Superior temporal gyrus (tissue), 1 donor: Measurements from ENCODE around the gene SCYL1.
A peak's percentile ranks its signal among the peaks of the same experiment; 100 is the strongest.

ENCODE experiments used
- DNase-seq: peaks from one replicate; pipeline ENCODE4 v3.0.0-alpha.2; 2016; ENCODE audit errors: extremely low spot score

The SCYL1 gene

GRCh38 chr11:65493367-65494176 lies 31.3 kb upstream of the SCYL1 start:
- peak; percentile 60 for DNase-seq

- DNase-seq: peak; percentile 78
Observed at GRCh38 chr11:65496304-65497140, 28.4 kb upstream of the SCYL1 start.

GRCh38 chr11:65497141-65498041 lies 27.5 kb upstream of the SCYL1 start:
- DNase-seq: peak; percentile 95

GRCh38 chr11:65498042-65498726 lies 26.7 kb upstream of the SCYL1 start:
- peak; percentile 89 for DNase-seq

GRCh38 chr11:65498727-65498976 lies 26.2 kb upstream of the SCYL1 start:
- no peak for DNase-seq

GRCh38 chr11:65498977-65499712 lies 25.7 kb upstream of the SCYL1 start, which contains the start of gene MALAT1:
TSS of gene MALAT1 (plus strand) at chr11:65499045.
- DNase-seq: peak; percentile 99

GRCh38 chr11:65499713-65500386 lies 25.0 kb upstream of the SCYL1 start:
- DNase-seq: peak; percentile 71

- peak; percentile 71 for DNase-seq
Observed at GRCh38 chr11:65500387-65501185, 24.3 kb upstream of the SCYL1 start.

GRCh38 chr11:65501186-65501471 lies 23.8 kb upstream of the SCYL1 start:
- peak; percentile 43 for DNase-seq

- peak; percentile 49 for DNase-seq
Observed at GRCh38 chr11:65501472-65502273, 23.2 kb upstream of the SCYL1 start.

- no peak for DNase-seq
Observed at GRCh38 chr11:65502274-65502554, 22.7 kb upstream of the SCYL1 start.

GRCh38 chr11:65502555-65503367 lies 22.1 kb upstream of the SCYL1 start:
- peak; percentile 58 for DNase-seq

- DNase-seq: peak; percentile 46
Observed at GRCh38 chr11:65503368-65503948, 21.4 kb upstream of the SCYL1 start.

- DNase-seq: peak; percentile 50
Observed at GRCh38 chr11:65503949-65504673, 20.8 kb upstream of the SCYL1 start.

GRCh38 chr11:65504674-65505465 lies 20.0 kb upstream of the SCYL1 start:
- peak; percentile 45 for DNase-seq
